Liver (tissue), 9 donors: ENCODE results near the gene DNAJC2. TPM values are rescaled to one million over a fixed set of nuclear protein-coding genes. Genes with fewer than 3 reads are reported as not detected.

ENCODE experiments used
- DNase-seq: peaks from one replicate; pipeline ENCODE4 v3.0.0-alpha.2; 2017; ENCODE audit warnings: low spot score
- H3K27ac ChIP-seq, 2 donors: one replicate each; pipeline ENCODE4 v1.7.0; 2013; ENCODE audit warnings: inconsistent platforms in 2 of 2, low read length in 2 of 2, control low read depth in 1 of 2, low read depth in 1 of 2, mild to moderate bottlenecking in 1 of 2
- H3K27me3 ChIP-seq, 4 donors: one replicate each; pipeline versions ENCODE4 v1.6.1 to v1.7.0; 2013; ENCODE audit warnings: low read length in 3 of 4, inconsistent platforms in 1 of 4, mild to moderate bottlenecking in 1 of 4, moderate library complexity in 1 of 4; ENCODE audit not compliant: control insufficient read depth in 4 of 4, insufficient read depth in 4 of 4
- H3K36me3 ChIP-seq, 4 donors: one replicate each; pipeline versions ENCODE4 v1.6.1 to v1.7.0; 2013; ENCODE audit warnings: low read length in 3 of 4, mild to moderate bottlenecking in 3 of 4, low read depth in 1 of 4, moderate library complexity in 1 of 4; ENCODE audit not compliant: control insufficient read depth in 4 of 4, insufficient read depth in 3 of 4
- H3K4me1 ChIP-seq, 4 donors: one replicate each; pipeline versions ENCODE4 v1.6.1 to v1.7.0; 2013; ENCODE audit warnings: low read length in 3 of 4, mild to moderate bottlenecking in 3 of 4, moderate library complexity in 1 of 4; ENCODE audit not compliant: control insufficient read depth in 4 of 4, insufficient read depth in 4 of 4
- H3K4me3 ChIP-seq, 3 donors: one replicate each; pipeline versions ENCODE4 v1.6.1 to v1.7.0; 2013; ENCODE audit warnings: low read length in 3 of 3, control low read depth in 1 of 3, low read depth in 1 of 3, mild to moderate bottlenecking in 1 of 3
- H3K9ac ChIP-seq, 2 donors: one replicate each; pipeline ENCODE4 v1.7.0; 2013; ENCODE audit warnings: low read length in 2 of 2, mild to moderate bottlenecking in 2 of 2, moderate library complexity in 2 of 2, control low read depth in 1 of 2, low read depth in 1 of 2
- H3K9me3 ChIP-seq, 4 donors: one replicate each; pipeline versions ENCODE4 v1.6.1 to v1.7.0; 2013; ENCODE audit warnings: low read length in 3 of 4; ENCODE audit not compliant: control insufficient read depth in 4 of 4
- CTCF ChIP-seq: fragments of 150-350 bp; IDR thresholded peaks from 2 replicates; pipeline ENCODE4 v1.5.1; 2017; ENCODE audit warnings: improper control_type of control experiment, low read depth, low read length; ENCODE audit not compliant: missing input control
- EGR1 ChIP-seq, 2 donors: IDR thresholded peaks; 2 replicates each; pipeline ENCODE4 v1.6.1; 2016 to 2018; ENCODE audit warnings: antibody characterized with exemption in 2 of 2, low read depth in 2 of 2
- FOXA2 ChIP-seq: IDR thresholded peaks from 2 replicates; pipeline ENCODE4 v1.6.1; 2016; ENCODE audit warnings: antibody characterized with exemption
- GABPA ChIP-seq, 2 donors: IDR thresholded peaks in 1 of 2; conservative IDR thresholded peaks in 1 of 2; 2 replicates each; pipeline ENCODE4 v1.6.1; 2016; ENCODE audit warnings: antibody characterized with exemption in 2 of 2, mild to moderate bottlenecking in 1 of 2, moderate library complexity in 1 of 2
- HNF4A ChIP-seq, 2 donors: conservative IDR thresholded peaks; 2 replicates each; pipeline ENCODE4 v1.6.1; 2016; ENCODE audit warnings: antibody characterized with exemption in 2 of 2, mild to moderate bottlenecking in 2 of 2
- HNF4G ChIP-seq: IDR thresholded peaks from 2 replicates; pipeline ENCODE4 v1.6.1; 2016; ENCODE audit warnings: antibody characterized with exemption
- JUND ChIP-seq, 2 donors: IDR thresholded peaks; 2 replicates each; pipeline ENCODE4 v1.6.1; 2016; ENCODE audit warnings: antibody characterized with exemption in 2 of 2
- MAX ChIP-seq: IDR thresholded peaks from 2 replicates; pipeline ENCODE4 v1.6.1; 2016; ENCODE audit warnings: antibody characterized with exemption
- NR2F2 ChIP-seq: IDR thresholded peaks from 2 replicates; pipeline ENCODE4 v1.6.1; 2016; ENCODE audit warnings: antibody characterized with exemption
- RAD21 ChIP-seq, 2 donors: IDR thresholded peaks; 2 replicates each; pipeline ENCODE4 v1.6.1; 2016; ENCODE audit warnings: antibody characterized with exemption in 2 of 2, mild to moderate bottlenecking in 2 of 2
- RXRA ChIP-seq, 2 donors: IDR thresholded peaks; 2 replicates each; pipeline ENCODE4 v1.6.1; 2017 to 2018; ENCODE audit warnings: antibody characterized with exemption in 2 of 2, mild to moderate bottlenecking in 1 of 2
- SP1 ChIP-seq: IDR thresholded peaks from 2 replicates; pipeline ENCODE4 v1.6.1; 2018; ENCODE audit warnings: antibody characterized with exemption, mild to moderate bottlenecking
- TAF1 ChIP-seq: conservative IDR thresholded peaks from 2 replicates; pipeline ENCODE4 v1.6.1; 2016; ENCODE audit warnings: antibody characterized with exemption, mild to moderate bottlenecking
- YY1 ChIP-seq: IDR thresholded peaks from 2 replicates; pipeline ENCODE4 v1.6.1; 2016; ENCODE audit warnings: antibody characterized with exemption, mild to moderate bottlenecking
- WGBS: extraction: QIAGEN DNeasy Blood & Tissue Kit; methylation state at CpG from one replicate; pipeline ENCODE4 v1.1.7; 2013; 5-methylcytosine and 5-hydroxymethylcytosine counted together
- polyA plus RNA-seq, 2 donors: library from polyadenylated mRNA; stranded (reverse) in 1 of 2; unstranded in 1 of 2; fragments of 200-250 nt in 1 of 2; fragments of >200 nt in 1 of 2; fragmentation: Nextera tagmentation in 1 of 2; extraction: Ambion mirVana in 1 of 2; gene quantifications; one replicate each; pipeline versions ENCODE4 v1.2.1 to v1.2.3, GENCODE V29; 2013 to 2015
- total RNA-seq, 2 donors: library from RNA; depleted of rRNA; stranded (reverse); fragments of >200 nt; gene quantifications; one replicate each; pipeline ENCODE4 v1.2.3, GENCODE V29; 2014
- TF ChIP-seq, protein P1 (sequence below): IDR thresholded peaks from 2 replicates; pipeline ENCODE4 v1.6.1; 2016; ENCODE audit warnings: antibody characterized with exemption
- TF ChIP-seq, protein P2 (sequence below): IDR thresholded peaks from 2 replicates; pipeline ENCODE4 v1.6.1; 2016; ENCODE audit warnings: antibody characterized with exemption, mild to moderate bottlenecking
- TF ChIP-seq, protein P3 (sequence below): IDR thresholded peaks from 2 replicates; pipeline ENCODE4 v1.6.1; 2016; ENCODE audit warnings: antibody characterized with exemption
- donor health status: healthy.
- donor health status: healthy.
- donor health status: healthy.
- donor health status: healthy.
- donor health status: healthy.

The DNAJC2 gene
- total and polyA plus RNA-seq, 4 donors = 7.5 to 19.6 (median 11.0) TPM

DNA sequence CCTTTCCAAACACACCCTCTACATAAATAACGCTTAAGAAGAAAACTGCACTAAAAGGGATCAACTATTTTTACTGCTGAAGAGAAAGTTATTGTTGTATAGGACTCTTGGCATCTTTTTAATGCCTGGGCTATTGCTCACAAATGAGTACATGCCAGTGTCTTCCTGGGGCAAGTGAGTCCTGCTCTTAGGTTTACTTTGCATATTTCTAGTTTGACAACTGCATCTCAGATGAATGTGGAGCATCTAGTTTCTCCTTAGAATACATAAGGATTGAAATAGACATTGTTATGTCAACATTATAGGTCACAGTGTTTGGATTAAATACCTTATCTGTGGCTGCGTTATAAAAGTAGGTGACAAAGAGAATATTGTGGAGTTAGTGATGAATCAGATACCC is 47.4 kb upstream of the DNAJC2 start:
- WGBS = 88% methylated on average over 2 of the region's 2 CpGs
- Histone ChIP-seq H3K36me3 (no peaks in the 10 kb centered on the region), H3K27me3 (no peaks in the 10 kb centered on the region), H3K9ac (no peak overlapping the region), H3K4me1 (peaks cover 0 to 12% (median 4%) of the 10 kb centered on the region in 4 donors), H3K4me3 (no peak overlapping the region), H3K9me3 (no peaks in the 10 kb centered on the region), H3K27ac (no peak overlapping the region)
- no peak for TF ChIP-seq RXRA (IDR thresholded peaks at IDR 0.05)
- TF ChIP-seq YY1 = no peak
- TF ChIP-seq FOXA2 = no peak
- no peak for TF ChIP-seq GABPA (IDR thresholded peaks at IDR 0.05 in 1 of 2, conservative IDR thresholded peaks at IDR 0.05 in 1 of 2)
- TF ChIP-seq, protein P1, sequence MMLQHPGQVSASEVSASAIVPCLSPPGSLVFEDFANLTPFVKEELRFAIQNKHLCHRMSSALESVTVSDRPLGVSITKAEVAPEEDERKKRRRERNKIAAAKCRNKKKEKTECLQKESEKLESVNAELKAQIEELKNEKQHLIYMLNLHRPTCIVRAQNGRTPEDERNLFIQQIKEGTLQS = no peak
- TF ChIP-seq, protein P2, sequence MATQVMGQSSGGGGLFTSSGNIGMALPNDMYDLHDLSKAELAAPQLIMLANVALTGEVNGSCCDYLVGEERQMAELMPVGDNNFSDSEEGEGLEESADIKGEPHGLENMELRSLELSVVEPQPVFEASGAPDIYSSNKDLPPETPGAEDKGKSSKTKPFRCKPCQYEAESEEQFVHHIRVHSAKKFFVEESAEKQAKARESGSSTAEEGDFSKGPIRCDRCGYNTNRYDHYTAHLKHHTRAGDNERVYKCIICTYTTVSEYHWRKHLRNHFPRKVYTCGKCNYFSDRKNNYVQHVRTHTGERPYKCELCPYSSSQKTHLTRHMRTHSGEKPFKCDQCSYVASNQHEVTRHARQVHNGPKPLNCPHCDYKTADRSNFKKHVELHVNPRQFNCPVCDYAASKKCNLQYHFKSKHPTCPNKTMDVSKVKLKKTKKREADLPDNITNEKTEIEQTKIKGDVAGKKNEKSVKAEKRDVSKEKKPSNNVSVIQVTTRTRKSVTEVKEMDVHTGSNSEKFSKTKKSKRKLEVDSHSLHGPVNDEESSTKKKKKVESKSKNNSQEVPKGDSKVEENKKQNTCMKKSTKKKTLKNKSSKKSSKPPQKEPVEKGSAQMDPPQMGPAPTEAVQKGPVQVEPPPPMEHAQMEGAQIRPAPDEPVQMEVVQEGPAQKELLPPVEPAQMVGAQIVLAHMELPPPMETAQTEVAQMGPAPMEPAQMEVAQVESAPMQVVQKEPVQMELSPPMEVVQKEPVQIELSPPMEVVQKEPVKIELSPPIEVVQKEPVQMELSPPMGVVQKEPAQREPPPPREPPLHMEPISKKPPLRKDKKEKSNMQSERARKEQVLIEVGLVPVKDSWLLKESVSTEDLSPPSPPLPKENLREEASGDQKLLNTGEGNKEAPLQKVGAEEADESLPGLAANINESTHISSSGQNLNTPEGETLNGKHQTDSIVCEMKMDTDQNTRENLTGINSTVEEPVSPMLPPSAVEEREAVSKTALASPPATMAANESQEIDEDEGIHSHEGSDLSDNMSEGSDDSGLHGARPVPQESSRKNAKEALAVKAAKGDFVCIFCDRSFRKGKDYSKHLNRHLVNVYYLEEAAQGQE = no peak
- TF ChIP-seq HNF4G = no peak
- no peak for TF ChIP-seq RAD21 (IDR thresholded peaks at IDR 0.05)
- no peak for DNase-seq

GRCh38 chr7:103391150-103391549 is 46.6 kb upstream of the DNAJC2 start:
- Histone ChIP-seq H3K4me3 (no peak overlapping the region), H3K9me3 (no peaks in the 10 kb centered on the region), H3K9ac (no peak overlapping the region), H3K36me3 (no peaks in the 10 kb centered on the region), H3K27me3 (no peaks in the 10 kb centered on the region), H3K4me1 (peaks cover 0 to 12% (median 4%) of the 10 kb centered on the region in 4 donors), H3K27ac (no peak overlapping the region)
- WGBS = 91% methylated on average over 5 of the region's 5 CpGs
- DNase-seq = no peak
- TF ChIP-seq, protein P3, sequence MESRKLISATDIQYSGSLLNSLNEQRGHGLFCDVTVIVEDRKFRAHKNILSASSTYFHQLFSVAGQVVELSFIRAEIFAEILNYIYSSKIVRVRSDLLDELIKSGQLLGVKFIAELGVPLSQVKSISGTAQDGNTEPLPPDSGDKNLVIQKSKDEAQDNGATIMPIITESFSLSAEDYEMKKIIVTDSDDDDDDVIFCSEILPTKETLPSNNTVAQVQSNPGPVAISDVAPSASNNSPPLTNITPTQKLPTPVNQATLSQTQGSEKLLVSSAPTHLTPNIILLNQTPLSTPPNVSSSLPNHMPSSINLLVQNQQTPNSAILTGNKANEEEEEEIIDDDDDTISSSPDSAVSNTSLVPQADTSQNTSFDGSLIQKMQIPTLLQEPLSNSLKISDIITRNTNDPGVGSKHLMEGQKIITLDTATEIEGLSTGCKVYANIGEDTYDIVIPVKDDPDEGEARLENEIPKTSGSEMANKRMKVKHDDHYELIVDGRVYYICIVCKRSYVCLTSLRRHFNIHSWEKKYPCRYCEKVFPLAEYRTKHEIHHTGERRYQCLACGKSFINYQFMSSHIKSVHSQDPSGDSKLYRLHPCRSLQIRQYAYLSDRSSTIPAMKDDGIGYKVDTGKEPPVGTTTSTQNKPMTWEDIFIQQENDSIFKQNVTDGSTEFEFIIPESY = no peak
- TF ChIP-seq EGR1 (IDR thresholded peaks at IDR 0.05; ENCODE audit: low read depth in 2 of 2) (no peak), MAX (no peak), NR2F2 (no peak), TAF1 (no peak), HNF4A (conservative IDR thresholded peaks at IDR 0.05) (no peak), HNF4G (no peak), RAD21 (IDR thresholded peaks at IDR 0.05) (no peak), SP1 (no peak), CTCF (no peak), JUND (IDR thresholded peaks at IDR 0.05) (no peak)
- TF ChIP-seq, protein P2 = no peak
